ENCODE data around the gene TRIP12.
"Not testable (repeated sequence)": the region's sequence is repeated elsewhere in the genome, so short reads cannot be mapped to it uniquely, and the experiment has no call there.

DNA sequence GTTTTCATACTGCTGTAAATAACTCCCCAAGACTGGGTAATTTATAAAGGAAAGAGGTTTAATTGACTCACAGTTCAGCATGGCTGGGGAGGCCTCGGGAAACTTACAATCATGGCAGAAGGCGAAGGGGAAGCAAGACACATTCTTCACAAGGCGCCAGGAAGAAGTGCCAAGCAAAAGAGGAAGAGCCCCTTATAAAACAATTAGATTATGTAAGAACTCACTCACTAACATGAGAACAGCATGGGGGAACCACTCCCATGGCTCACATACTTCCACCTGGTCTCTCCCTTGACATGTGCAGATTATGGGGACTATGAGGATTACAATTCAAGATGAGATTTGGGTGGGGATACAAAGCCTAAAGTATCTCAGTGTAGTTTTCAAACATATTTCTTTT, 198.6 kb downstream of the TRIP12 start:
- not testable (repeated sequence) for TF ChIP-seq CTCF, POLR2A (IDR thresholded peaks at IDR 0.05)

Measured in Peyer's patch (tissue), 4 donors.